Parathyroid adenoma (tissue), 2 donors: ENCODE results near the gene SLC13A3.

Source experiments
- H2AFZ ChIP-seq: fragments of 300-600 bp; sonication (generic); one replicate; pipeline ENCODE4 v1.7.0; 2017; ENCODE audit warnings: antibody characterized with exemption, mild to moderate bottlenecking
- H3K27ac ChIP-seq: fragments of 300-600 bp; sonication (generic); one replicate; pipeline ENCODE4 v1.7.0; 2017
- H3K27me3 ChIP-seq: fragments of 300-600 bp; sonication (generic); one replicate; pipeline ENCODE4 v1.7.0; 2017; ENCODE audit warnings: low read length; ENCODE audit not compliant: control insufficient read depth, insufficient read depth
- H3K36me3 ChIP-seq: fragments of 300-600 bp; sonication (generic); one replicate; pipeline ENCODE4 v1.7.0; 2017; ENCODE audit warnings: low read length; ENCODE audit not compliant: control insufficient read depth, insufficient read depth
- H3K4me1 ChIP-seq: fragments of 300-600 bp; sonication (generic); one replicate; pipeline ENCODE4 v1.7.0; 2017; ENCODE audit warnings: control low read depth
- H3K4me2 ChIP-seq: fragments of 300-600 bp; sonication (generic); one replicate; pipeline ENCODE4 v1.7.0; 2017; ENCODE audit warnings: low read length
- H3K4me3 ChIP-seq: fragments of 300-600 bp; sonication (generic); one replicate; pipeline ENCODE4 v1.7.0; 2017; ENCODE audit warnings: low read depth, low read length
- H3K79me2 ChIP-seq: fragments of 300-600 bp; sonication (generic); one replicate; pipeline ENCODE4 v1.7.0; 2017; ENCODE audit warnings: control low read depth
- H3K9ac ChIP-seq: fragments of 300-600 bp; sonication (generic); one replicate; pipeline ENCODE4 v1.7.0; 2017; ENCODE audit warnings: mild to moderate bottlenecking
- H3K9me3 ChIP-seq: fragments of 300-600 bp; sonication (generic); one replicate; pipeline ENCODE4 v1.7.0; 2017; ENCODE audit warnings: low read length; ENCODE audit not compliant: control insufficient read depth
- TF ChIP-seq, protein P1 (sequence below): fragments of 300-600 bp; sonication (generic); IDR thresholded peaks from one replicate; pipeline ENCODE4 v1.7.0; 2017; ENCODE audit warnings: antibody characterized with exemption, mild to moderate bottlenecking
- donor health status: primary hyperparathyroidism.

Gene SLC13A3

DNA sequence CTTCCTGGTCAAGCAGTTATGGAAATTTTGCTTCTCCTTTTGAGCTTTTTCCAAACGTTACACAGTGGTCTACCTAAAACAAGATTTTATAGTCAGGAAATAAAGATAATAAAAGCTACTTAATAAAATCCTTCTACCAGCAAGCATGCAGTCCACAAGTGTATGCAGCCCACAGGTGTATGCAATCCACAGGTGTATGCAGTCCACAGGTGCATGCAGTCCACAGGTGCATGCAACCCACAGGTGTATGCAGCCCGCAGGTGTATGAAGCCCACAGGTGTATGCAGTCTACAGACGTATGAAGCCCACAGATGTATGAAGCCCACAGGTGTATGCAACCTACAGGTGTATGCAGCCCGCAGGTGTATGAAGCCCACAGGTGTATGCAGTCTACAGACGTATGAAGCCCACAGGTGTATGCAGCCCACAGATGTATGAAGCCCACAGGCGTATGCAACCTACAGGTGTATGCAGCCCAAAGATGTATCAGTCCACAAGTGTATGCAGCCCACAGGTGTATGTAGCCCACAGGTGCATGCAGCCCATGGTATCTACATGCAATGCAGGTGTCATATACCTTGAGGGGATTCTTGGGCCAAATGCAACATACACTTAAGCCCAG is 74.4 kb downstream of the SLC13A3 start:
- H3K9me3 ChIP-seq: no peaks in the 10 kb centered on the region
- no peaks in the 10 kb centered on the region for H3K4me1 ChIP-seq
- no peak overlapping the region for H3K4me3 ChIP-seq
- no peak overlapping the region for H3K27ac ChIP-seq
- TF ChIP-seq, protein P1, sequence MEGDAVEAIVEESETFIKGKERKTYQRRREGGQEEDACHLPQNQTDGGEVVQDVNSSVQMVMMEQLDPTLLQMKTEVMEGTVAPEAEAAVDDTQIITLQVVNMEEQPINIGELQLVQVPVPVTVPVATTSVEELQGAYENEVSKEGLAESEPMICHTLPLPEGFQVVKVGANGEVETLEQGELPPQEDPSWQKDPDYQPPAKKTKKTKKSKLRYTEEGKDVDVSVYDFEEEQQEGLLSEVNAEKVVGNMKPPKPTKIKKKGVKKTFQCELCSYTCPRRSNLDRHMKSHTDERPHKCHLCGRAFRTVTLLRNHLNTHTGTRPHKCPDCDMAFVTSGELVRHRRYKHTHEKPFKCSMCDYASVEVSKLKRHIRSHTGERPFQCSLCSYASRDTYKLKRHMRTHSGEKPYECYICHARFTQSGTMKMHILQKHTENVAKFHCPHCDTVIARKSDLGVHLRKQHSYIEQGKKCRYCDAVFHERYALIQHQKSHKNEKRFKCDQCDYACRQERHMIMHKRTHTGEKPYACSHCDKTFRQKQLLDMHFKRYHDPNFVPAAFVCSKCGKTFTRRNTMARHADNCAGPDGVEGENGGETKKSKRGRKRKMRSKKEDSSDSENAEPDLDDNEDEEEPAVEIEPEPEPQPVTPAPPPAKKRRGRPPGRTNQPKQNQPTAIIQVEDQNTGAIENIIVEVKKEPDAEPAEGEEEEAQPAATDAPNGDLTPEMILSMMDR: no peak
- no peak overlapping the region for H3K9ac ChIP-seq
- no peaks in the 10 kb centered on the region for H3K79me2 ChIP-seq
- H3K36me3 ChIP-seq: no peaks in the 10 kb centered on the region
- H2AFZ ChIP-seq: no peak overlapping the region
- no peaks in the 10 kb centered on the region for H3K27me3 ChIP-seq
- H3K4me2 ChIP-seq: no peak overlapping the region

DNA sequence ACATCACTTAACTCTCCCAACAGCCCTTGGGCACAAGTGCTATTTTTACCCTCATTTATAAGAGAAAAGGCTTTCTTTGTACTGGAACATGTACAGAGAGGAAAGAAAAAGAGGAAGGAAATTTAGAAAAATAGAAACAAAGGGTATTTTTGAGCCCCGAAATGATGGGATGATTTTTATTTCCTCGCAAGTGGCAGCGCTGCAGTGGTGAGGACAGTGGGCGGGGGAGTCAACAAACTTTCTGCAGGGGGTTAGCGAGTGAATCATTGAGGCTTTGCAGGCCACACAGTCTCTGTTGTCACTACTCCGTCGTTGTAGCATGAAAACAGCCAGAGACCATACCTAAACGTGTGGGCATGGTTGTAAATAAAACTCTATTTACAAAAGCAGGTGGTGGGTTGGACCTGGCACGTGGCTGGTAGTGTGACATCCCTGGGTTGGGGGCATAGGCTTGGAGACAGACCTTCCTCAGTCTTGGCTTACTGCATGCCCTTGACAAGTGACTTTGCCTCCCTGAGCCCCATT is 75.3 kb downstream of the SLC13A3 start:
- no peaks in the 10 kb centered on the region for H3K27me3 ChIP-seq
- no peaks in the 10 kb centered on the region for H3K9me3 ChIP-seq
- no peak overlapping the region for H3K9ac ChIP-seq
- no peaks in the 10 kb centered on the region for H3K79me2 ChIP-seq
- no peak overlapping the region for H2AFZ ChIP-seq
- TF ChIP-seq, protein P1: no peak
- H3K4me2 ChIP-seq: no peak overlapping the region
- no peak overlapping the region for H3K4me3 ChIP-seq
- no peak overlapping the region for H3K27ac ChIP-seq
- no peaks in the 10 kb centered on the region for H3K36me3 ChIP-seq
- no peaks in the 10 kb centered on the region for H3K4me1 ChIP-seq

DNA sequence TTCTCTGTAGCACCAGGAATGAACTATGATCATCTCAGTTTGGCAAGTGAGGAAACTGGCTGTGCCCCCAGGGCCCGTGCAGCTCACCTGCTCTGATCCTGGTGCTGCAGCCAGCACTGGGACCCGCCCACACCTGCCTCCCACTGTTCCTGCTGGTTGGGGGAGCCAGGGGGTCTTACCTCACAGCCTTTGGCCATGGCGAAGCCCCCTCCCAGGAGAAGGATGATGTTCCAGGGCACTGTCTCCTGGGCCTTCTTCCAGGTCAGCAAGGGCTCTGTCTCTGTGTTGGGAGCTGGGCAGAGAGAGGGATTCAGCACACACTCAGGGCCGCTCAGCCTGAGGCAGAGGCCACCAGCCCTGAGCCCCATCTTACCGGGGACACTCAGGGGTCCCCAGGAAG is 75.9 kb downstream of the SLC13A3 start:
- Histone ChIP-seq H2AFZ (no peak overlapping the region), H3K9ac (no peak overlapping the region), H3K79me2 (no peaks in the 10 kb centered on the region), H3K36me3 (no peaks in the 10 kb centered on the region), H3K27ac (no peak overlapping the region), H3K4me3 (no peak overlapping the region), H3K9me3 (no peaks in the 10 kb centered on the region), H3K4me1 (no peaks in the 10 kb centered on the region), H3K4me2 (no peak overlapping the region), H3K27me3 (no peaks in the 10 kb centered on the region)
- TF ChIP-seq, protein P1: no peak

DNA sequence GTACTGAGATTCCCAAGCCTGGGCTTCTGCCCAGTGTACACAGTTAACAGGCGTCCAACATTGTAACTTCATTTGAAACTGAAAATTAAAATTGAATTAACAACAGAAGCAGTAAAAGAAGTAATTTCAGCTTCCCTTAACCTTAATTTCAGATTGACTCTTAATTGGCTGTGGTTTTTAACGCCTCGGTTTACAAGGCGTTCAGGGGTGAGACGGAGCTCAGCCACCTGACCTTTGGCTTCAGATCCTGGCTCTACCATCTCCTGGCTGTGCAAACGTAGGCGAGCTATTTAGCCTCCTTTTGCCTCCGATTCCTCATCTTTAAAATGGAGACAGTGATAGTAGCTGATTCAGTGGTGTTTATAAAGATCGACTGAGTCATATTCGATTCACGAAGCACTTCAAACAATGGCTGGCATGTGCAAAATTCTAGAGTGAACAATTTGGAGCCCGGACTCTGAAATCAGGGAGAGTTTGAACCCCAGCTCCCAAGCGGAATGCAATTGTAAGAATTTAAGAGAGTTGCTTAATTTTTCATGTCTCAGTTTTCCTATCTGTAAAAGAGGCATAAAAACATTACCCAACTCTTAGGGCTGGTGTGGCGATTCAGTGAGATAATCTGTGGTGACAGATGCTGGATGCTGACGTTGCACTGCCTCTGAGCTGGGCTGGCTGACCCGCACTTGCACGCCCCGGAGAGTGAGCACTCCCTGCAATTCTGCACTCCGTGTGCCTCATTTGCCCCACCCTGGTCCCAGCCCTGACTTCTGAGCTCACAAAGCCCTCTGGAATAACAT is 77.3 kb downstream of the SLC13A3 start:
- Histone ChIP-seq H3K27ac (no peak overlapping the region), H2AFZ (no peak overlapping the region), H3K9ac (no peak overlapping the region), H3K36me3 (no peaks in the 10 kb centered on the region), H3K9me3 (no peaks in the 10 kb centered on the region), H3K27me3 (no peaks in the 10 kb centered on the region), H3K4me2 (no peak overlapping the region), H3K4me3 (no peak overlapping the region), H3K4me1 (peaks cover 3% of the 10 kb centered on the region), H3K79me2 (no peaks in the 10 kb centered on the region)
- TF ChIP-seq, protein P1: no peak
